Astrocyte of the hippocampus (primary cell): ENCODE data around the gene AHRR.

Source experiments
- DNase-seq: peaks from one replicate; pipeline ENCODE4 v3.0.0; 2011; ENCODE audit warnings: low read depth, low spot score

The AHRR gene

GRCh38 chr5:320524-321229 lies 837 bp upstream of the AHRR start:
- no peak for DNase-seq

GRCh38 chr5:321726-322251 lies 275 bp downstream of the AHRR start:
- DNase-seq: no peak

GRCh38 chr5:322281-322941 lies 897 bp downstream of the AHRR start:
- peak; percentile 58 for DNase-seq

GRCh38 chr5:322942-323879 lies 1.7 kb downstream of the AHRR start:
- DNase-seq: peak; percentile 49

- no peak for DNase-seq
Measured at GRCh38 chr5:324736-325612, 3.5 kb downstream of the AHRR start.

GRCh38 chr5:326109-326508 lies 4.6 kb downstream of the AHRR start:
- DNase-seq: no peak

GRCh38 chr5:329121-329735 lies 7.7 kb downstream of the AHRR start:
- no peak for DNase-seq

- no peak for DNase-seq
Measured at GRCh38 chr5:329768-330167, 8.3 kb downstream of the AHRR start.

- DNase-seq: no peak
Measured at GRCh38 chr5:332843-333242, 11.3 kb downstream of the AHRR start.

GRCh38 chr5:333945-334344 lies 12.4 kb downstream of the AHRR start:
- DNase-seq: no peak

- DNase-seq: no peak
Measured at GRCh38 chr5:334903-335739, 13.6 kb downstream of the AHRR start.

- DNase-seq: no peak
Measured at GRCh38 chr5:335740-336038, 14.2 kb downstream of the AHRR start.

- DNase-seq: peak; percentile 60
Measured at GRCh38 chr5:337563-338130, 16.1 kb downstream of the AHRR start.

GRCh38 chr5:342501-343460 lies 21.3 kb downstream of the AHRR start:
- no peak for DNase-seq

- DNase-seq: peak; percentile 86
Measured at GRCh38 chr5:343461-344401, 22.2 kb downstream of the AHRR start.

- DNase-seq: no peak
Measured at GRCh38 chr5:344668-345067, 23.2 kb downstream of the AHRR start.
